ENCODE measurements around the gene CDC20. TPM values are rescaled to one million over a fixed set of nuclear protein-coding genes. Genes with fewer than 3 reads are reported as not detected.

CDC20 gene
- polyA plus RNA-seq, 1 of the 3 experiments (the other 2 are of a cell fraction), result 82.7 TPM

DNA sequence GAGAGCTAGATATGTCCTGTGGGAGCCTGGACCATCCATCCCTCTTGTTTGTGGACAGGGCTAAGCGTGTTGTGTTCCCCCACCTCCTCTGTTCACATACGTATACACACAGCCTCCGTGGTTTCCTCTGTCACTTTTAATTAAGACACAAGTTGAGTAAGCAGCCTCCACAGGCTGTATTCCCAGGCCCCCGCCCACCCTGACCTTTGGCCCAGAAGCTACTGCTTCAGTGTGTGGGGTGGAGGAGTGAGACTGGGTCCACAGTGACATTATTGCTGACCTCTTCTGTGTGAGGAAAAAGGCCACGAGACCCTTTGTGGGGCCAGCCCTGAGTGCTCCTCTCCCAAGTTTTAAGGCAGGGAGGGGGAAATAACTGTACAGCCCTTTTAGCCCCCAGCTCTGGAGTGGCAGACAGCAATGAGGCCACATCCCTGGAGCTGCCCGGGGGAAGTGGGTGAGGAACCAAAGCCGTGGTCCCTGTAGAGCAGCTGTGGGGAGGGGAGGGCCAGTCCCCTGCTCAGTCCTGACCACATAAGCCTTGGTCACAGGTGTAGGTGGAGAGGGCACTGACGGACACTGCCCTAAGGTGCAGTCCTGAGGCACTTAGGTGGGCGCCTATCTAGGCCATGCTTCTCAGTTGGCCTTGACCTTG is 4.6 kb downstream of the CDC20 start:
- ChIA-PET POLR2A (interaction anchor here (0.6 kb wide), 1 partner anchor 289 kb away, joined by 3 read pairs; no protein-coding TSS in a partner anchor), CTCF (interaction anchor here (1.6 kb wide), 1 partner anchor 12 kb away, joined by 4 read pairs; no protein-coding TSS in a partner anchor)
- peaks cover 37 to 49% of the 10 kb centered on the region in 2 experiments for H3K36me3 ChIP-seq (replicated peaks in 1 of 2; ENCODE audit: control insufficient read depth in 1 of 2, insufficient read depth in 2 of 2, low read length in 1 of 2)
- H3K9ac ChIP-seq, result no peak overlapping the region
- no peak overlapping the region for H3K4me2 ChIP-seq
- H3K27ac ChIP-seq (ENCODE audit: low read depth in 2 of 2, low read length in 1 of 2), result no peak overlapping the region; a peak in 1 of 4 replicates
- H2AFZ ChIP-seq (ENCODE audit: low read depth), result no peak overlapping the region
- H3F3A ChIP-seq (replicated peaks; ENCODE audit: insufficient read depth), result peaks cover 32% of the 10 kb centered on the region
- H3K79me2 ChIP-seq (ENCODE audit: insufficient read depth), result peaks cover 84% of the 10 kb centered on the region
- no peaks in the 10 kb centered on the region for H3K9me2 ChIP-seq
- no peak for TF ChIP-seq SIN3A (IDR thresholded peaks at IDR 0.05; ENCODE audit: borderline replicate concordance, low read depth, low read length)
- peak; percentile 14; the same call in 1 of the 2 replicates for TF ChIP-seq JUND (IDR thresholded peaks at IDR 0.05)
- peak; percentile 43 for TF ChIP-seq POLR2AphosphoS5 (IDR thresholded peaks at IDR 0.05; ENCODE audit: low read depth, low read length)
- H4K20me1 ChIP-seq (ENCODE audit: insufficient read depth), result no peaks in the 10 kb centered on the region
- no peaks in the 10 kb centered on the region for H3K9me3 ChIP-seq
- H3K4me1 ChIP-seq (ENCODE audit: control insufficient read depth in 1 of 2, insufficient read depth in 2 of 2, low read depth in 1 of 2, low read length in 1 of 2), result peaks cover 5 to 31% of the 10 kb centered on the region in 2 experiments; a peak in 1 of 4 replicates
- H3K4me3 ChIP-seq (ENCODE audit: low read depth in 2 of 2, low read length in 1 of 2), result no peak overlapping the region
- no peak for DNase-seq
- 58% methylated on average over 5 of the region's 9 CpGs for WGBS (ENCODE audit: low lambda C conversion rate)
- no peaks in the 10 kb centered on the region for H3K27me3 ChIP-seq (ENCODE audit: insufficient read depth)

GRCh38 chr1:43363935-43364525 is 5.2 kb downstream of the CDC20 start:
- Histone ChIP-seq H3K36me3 (replicated peaks in 1 of 2; ENCODE audit: control insufficient read depth in 1 of 2, insufficient read depth in 2 of 2, low read length in 1 of 2) (peaks cover 37 to 49% of the 10 kb centered on the region in 2 experiments), H3K27me3 (ENCODE audit: insufficient read depth) (no peaks in the 10 kb centered on the region), H3K9me2 (no peaks in the 10 kb centered on the region), H4K20me1 (ENCODE audit: insufficient read depth) (no peaks in the 10 kb centered on the region), H2AFZ (ENCODE audit: low read depth) (no peak overlapping the region), H3K4me1 (ENCODE audit: control insufficient read depth in 1 of 2, insufficient read depth in 2 of 2, low read depth in 1 of 2, low read length in 1 of 2) (peaks cover 10 to 35% of the 10 kb centered on the region in 2 experiments; a peak in 3 of 4 replicates), H3K27ac (ENCODE audit: low read depth in 2 of 2, low read length in 1 of 2) (no peak overlapping the region; a peak in 1 of 4 replicates), H3K9me3 (no peaks in the 10 kb centered on the region), H3K4me3 (ENCODE audit: low read depth in 2 of 2, low read length in 1 of 2) (no peak overlapping the region), H3K4me2 (no peak overlapping the region), H3K79me2 (ENCODE audit: insufficient read depth) (peaks cover 88% of the 10 kb centered on the region), H3K9ac (no peak overlapping the region), H3F3A (replicated peaks; ENCODE audit: insufficient read depth) (peaks cover 32% of the 10 kb centered on the region)
- WGBS (ENCODE audit: low lambda C conversion rate), result 94% methylated on average over 4 of the region's 5 CpGs
- no peak for DNase-seq
- TF ChIP-seq NRF1 (IDR thresholded peaks at IDR 0.05; ENCODE audit: low read depth, low read length), result no peak
- TF ChIP-seq GATA2 (CRISPR knock-in tag; IDR thresholded peaks at IDR 0.05), result no peak
- no peak for TF ChIP-seq YY1 (IDR thresholded peaks at IDR 0.05; ENCODE audit: low read depth)
- no peak for TF ChIP-seq IRF3 (IDR thresholded peaks at IDR 0.05; ENCODE audit: low read depth, low read length)
- TF ChIP-seq TAF1 (IDR thresholded peaks at IDR 0.05; ENCODE audit: borderline replicate concordance, low read depth, low read length), result no peak
- no peak for TF ChIP-seq RFX5 (IDR thresholded peaks at IDR 0.05; ENCODE audit: low read length)
- TF ChIP-seq EZH2phosphoT487 (IDR thresholded peaks at IDR 0.05; ENCODE audit: borderline replicate concordance, low read depth), result no peak
- no peak for TF ChIP-seq EP300 (IDR thresholded peaks at IDR 0.05; ENCODE audit: borderline replicate concordance in 1 of 2, low read depth in 1 of 2, low read length in 1 of 2)
- TF ChIP-seq SIN3A (IDR thresholded peaks at IDR 0.05; ENCODE audit: borderline replicate concordance, low read depth, low read length), result no peak
- no peak for TF ChIP-seq USF2 (IDR thresholded peaks at IDR 0.05; ENCODE audit: borderline replicate concordance, low read depth, low read length)
- no peak for TF ChIP-seq FOXM1 (IDR thresholded peaks at IDR 0.05; ENCODE audit: low read depth)
- no peak; the same call in 1 of the 2 replicates for TF ChIP-seq JUND (IDR thresholded peaks at IDR 0.05)
- no peak for TF ChIP-seq ELF1 (IDR thresholded peaks at IDR 0.05)
- TF ChIP-seq, protein P1, sequence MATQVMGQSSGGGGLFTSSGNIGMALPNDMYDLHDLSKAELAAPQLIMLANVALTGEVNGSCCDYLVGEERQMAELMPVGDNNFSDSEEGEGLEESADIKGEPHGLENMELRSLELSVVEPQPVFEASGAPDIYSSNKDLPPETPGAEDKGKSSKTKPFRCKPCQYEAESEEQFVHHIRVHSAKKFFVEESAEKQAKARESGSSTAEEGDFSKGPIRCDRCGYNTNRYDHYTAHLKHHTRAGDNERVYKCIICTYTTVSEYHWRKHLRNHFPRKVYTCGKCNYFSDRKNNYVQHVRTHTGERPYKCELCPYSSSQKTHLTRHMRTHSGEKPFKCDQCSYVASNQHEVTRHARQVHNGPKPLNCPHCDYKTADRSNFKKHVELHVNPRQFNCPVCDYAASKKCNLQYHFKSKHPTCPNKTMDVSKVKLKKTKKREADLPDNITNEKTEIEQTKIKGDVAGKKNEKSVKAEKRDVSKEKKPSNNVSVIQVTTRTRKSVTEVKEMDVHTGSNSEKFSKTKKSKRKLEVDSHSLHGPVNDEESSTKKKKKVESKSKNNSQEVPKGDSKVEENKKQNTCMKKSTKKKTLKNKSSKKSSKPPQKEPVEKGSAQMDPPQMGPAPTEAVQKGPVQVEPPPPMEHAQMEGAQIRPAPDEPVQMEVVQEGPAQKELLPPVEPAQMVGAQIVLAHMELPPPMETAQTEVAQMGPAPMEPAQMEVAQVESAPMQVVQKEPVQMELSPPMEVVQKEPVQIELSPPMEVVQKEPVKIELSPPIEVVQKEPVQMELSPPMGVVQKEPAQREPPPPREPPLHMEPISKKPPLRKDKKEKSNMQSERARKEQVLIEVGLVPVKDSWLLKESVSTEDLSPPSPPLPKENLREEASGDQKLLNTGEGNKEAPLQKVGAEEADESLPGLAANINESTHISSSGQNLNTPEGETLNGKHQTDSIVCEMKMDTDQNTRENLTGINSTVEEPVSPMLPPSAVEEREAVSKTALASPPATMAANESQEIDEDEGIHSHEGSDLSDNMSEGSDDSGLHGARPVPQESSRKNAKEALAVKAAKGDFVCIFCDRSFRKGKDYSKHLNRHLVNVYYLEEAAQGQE (IDR thresholded peaks at IDR 0.05; ENCODE audit: low read depth, low read length), result no peak
- TF ChIP-seq, protein P2, sequence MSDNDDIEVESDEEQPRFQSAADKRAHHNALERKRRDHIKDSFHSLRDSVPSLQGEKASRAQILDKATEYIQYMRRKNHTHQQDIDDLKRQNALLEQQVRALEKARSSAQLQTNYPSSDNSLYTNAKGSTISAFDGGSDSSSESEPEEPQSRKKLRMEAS (IDR thresholded peaks at IDR 0.05; ENCODE audit: low read depth), result no peak
- no peak for TF ChIP-seq RXRA (IDR thresholded peaks at IDR 0.05; ENCODE audit: borderline replicate concordance, low read depth)
- TF ChIP-seq TEAD4 (IDR thresholded peaks at IDR 0.05; ENCODE audit: borderline replicate concordance, insufficient read depth), result no peak
- CTCF ChIA-PET, result interaction anchor here (1.6 kb wide), 1 partner anchor 13 kb away, joined by 4 read pairs; no protein-coding TSS in a partner anchor
- POLR2A ChIA-PET, result interaction anchor here (0.6 kb wide), 1 partner anchor 288 kb away, joined by 3 read pairs; no protein-coding TSS in a partner anchor
